ENCODE results near the gene C16orf74.

DNA sequence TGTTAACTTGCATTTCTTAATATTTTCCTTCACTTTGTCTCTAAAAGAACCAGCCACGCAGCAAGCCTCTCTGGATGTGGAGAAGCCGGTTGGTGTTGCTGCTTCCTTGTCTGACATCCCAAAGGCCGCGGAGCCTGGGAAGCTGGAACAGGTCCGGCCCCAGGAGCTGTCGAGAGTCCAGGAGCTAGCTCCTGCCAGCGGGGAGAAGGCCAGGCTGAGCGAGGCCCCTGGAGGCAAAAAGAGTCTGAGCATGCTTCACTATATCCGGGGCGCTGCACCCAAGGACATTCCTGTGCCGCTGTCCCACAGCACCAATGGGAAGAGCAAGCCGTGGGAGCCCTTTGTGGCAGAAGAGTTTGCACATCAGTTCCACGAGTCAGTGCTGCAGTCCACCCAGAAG is 85.0 kb downstream of the C16orf74 start:
- TF ChIP-seq, protein P1, sequence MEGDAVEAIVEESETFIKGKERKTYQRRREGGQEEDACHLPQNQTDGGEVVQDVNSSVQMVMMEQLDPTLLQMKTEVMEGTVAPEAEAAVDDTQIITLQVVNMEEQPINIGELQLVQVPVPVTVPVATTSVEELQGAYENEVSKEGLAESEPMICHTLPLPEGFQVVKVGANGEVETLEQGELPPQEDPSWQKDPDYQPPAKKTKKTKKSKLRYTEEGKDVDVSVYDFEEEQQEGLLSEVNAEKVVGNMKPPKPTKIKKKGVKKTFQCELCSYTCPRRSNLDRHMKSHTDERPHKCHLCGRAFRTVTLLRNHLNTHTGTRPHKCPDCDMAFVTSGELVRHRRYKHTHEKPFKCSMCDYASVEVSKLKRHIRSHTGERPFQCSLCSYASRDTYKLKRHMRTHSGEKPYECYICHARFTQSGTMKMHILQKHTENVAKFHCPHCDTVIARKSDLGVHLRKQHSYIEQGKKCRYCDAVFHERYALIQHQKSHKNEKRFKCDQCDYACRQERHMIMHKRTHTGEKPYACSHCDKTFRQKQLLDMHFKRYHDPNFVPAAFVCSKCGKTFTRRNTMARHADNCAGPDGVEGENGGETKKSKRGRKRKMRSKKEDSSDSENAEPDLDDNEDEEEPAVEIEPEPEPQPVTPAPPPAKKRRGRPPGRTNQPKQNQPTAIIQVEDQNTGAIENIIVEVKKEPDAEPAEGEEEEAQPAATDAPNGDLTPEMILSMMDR (IDR thresholded peaks at IDR 0.05), result no peak
- no peak for TF ChIP-seq ZFX (IDR thresholded peaks at IDR 0.05; ENCODE audit: borderline replicate concordance)

Data from 22Rv1 (cell line).